ENCODE data around the gene TMEM52.

The TMEM52 gene

GRCh38 chr1:1906185-1907097 lies 12.6 kb downstream of the TMEM52 start (continued):
- no peak for TF ChIP-seq TSHZ1 (tag by site-specific recombination; IDR thresholded peaks at IDR 0.05; ENCODE audit: borderline replicate concordance)
- TF ChIP-seq KLF7 (tag by site-specific recombination; IDR thresholded peaks at IDR 0.05; ENCODE audit: borderline replicate concordance), result no peak; the same call in 1 of the 2 replicates
- no peak for TF ChIP-seq GLIS1 (tag by site-specific recombination; IDR thresholded peaks at IDR 0.05)
- TF ChIP-seq ZNF112 (tag by site-specific recombination; IDR thresholded peaks at IDR 0.05), result no peak
- TF ChIP-seq ZNF610 (tag by site-specific recombination; IDR thresholded peaks at IDR 0.05; ENCODE audit: borderline replicate concordance), result no peak
- no peak for TF ChIP-seq ZNF677 (tag by site-specific recombination; IDR thresholded peaks at IDR 0.05)
- no peak for TF ChIP-seq TCF7L2 (IDR thresholded peaks at IDR 0.05; ENCODE audit: borderline replicate concordance, low read depth, low read length)
- no peak for TF ChIP-seq ZNF785 (tag by site-specific recombination; IDR thresholded peaks at IDR 0.05)
- no peak for TF ChIP-seq HIC1 (tag by site-specific recombination; IDR thresholded peaks at IDR 0.05)
- TF ChIP-seq PRDM10 (tag by site-specific recombination; IDR thresholded peaks at IDR 0.05), result no peak
- peak; percentile 89 for TF ChIP-seq ZBTB17 (tag by site-specific recombination; IDR thresholded peaks at IDR 0.05)
- TF ChIP-seq MZF1 (tag by site-specific recombination; IDR thresholded peaks at IDR 0.05; ENCODE audit: borderline replicate concordance), result no peak
- TF ChIP-seq HOXD13 (CRISPR knock-in tag; IDR thresholded peaks at IDR 0.05; ENCODE audit: borderline replicate concordance), result no peak
- TF ChIP-seq OVOL3 (tag by site-specific recombination; IDR thresholded peaks at IDR 0.05), result no peak
- no peak for TF ChIP-seq ZNF580 (tag by site-specific recombination; IDR thresholded peaks at IDR 0.05)
- TF ChIP-seq ZXDB (tag by site-specific recombination; IDR thresholded peaks at IDR 0.05), result peak; percentile 44; the same call in 1 of the 2 replicates
- no peak for TF ChIP-seq ZNF146 (tag by site-specific recombination; IDR thresholded peaks at IDR 0.05)
- no peak for TF ChIP-seq ZSCAN5A (tag by site-specific recombination; IDR thresholded peaks at IDR 0.05)
- TF ChIP-seq ZNF449 (tag by site-specific recombination; IDR thresholded peaks at IDR 0.05), result peak; percentile 93
- no peak for TF ChIP-seq ZNF416 (tag by site-specific recombination; IDR thresholded peaks at IDR 0.05)
- no peak for TF ChIP-seq KLF10 (tag by site-specific recombination; IDR thresholded peaks at IDR 0.05)
- no peak for TF ChIP-seq ZNF639 (tag by site-specific recombination; IDR thresholded peaks at IDR 0.05)
